ENCODE data around the gene CALHM6.

CALHM6 gene

GRCh38 chr6:116461331-116461931, at the start of gene CALHM6:
Gene CALHM6 (plus strand): TSS chr6:116461375. CDS start chr6:116461930, 555 bp downstream.
- DNase-seq, result no peak

DNA sequence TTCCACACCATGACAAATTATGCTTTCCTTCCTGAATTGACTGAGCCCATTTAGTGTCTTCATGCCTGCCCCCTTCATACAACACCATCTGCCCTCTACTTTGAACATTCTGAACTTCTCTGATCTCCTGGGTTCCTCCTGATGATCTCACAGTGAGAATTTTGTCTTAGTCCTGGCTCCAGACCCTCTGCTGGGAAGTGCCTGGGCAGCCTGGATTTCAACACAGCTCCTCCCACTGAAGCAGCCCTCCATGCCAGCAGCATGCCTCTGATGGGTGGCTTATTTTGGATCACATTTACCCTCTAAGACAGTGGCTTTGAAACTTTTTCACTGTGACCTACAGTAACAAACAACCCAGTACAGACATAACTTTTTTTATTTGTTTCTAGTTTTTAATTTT, 48.9 kb upstream of the CALHM6 start:
- DNase-seq, result no peak

DNA sequence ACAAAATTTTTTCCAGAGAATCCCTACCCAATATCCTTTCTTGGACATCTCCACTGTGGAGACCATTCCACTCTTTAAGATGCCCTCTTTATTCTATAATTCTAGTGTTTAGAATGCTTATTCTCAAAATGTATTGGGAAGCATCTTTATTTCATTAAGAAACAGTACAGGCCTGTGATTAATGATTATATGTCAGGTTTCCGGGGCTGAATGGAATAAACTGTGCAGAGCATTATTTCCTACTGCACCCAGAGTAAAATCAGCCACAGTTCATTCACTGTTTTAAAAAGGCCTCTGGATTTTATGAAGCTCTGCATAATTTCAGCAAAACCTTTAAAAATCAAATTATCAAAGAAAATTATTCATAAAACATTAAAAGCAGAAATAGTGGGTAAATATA, 47.8 kb upstream of the CALHM6 start:
- no peak for DNase-seq

GRCh38 chr6:116417661-116418060, 43.5 kb upstream of the CALHM6 start:
- no peak for DNase-seq

DNA sequence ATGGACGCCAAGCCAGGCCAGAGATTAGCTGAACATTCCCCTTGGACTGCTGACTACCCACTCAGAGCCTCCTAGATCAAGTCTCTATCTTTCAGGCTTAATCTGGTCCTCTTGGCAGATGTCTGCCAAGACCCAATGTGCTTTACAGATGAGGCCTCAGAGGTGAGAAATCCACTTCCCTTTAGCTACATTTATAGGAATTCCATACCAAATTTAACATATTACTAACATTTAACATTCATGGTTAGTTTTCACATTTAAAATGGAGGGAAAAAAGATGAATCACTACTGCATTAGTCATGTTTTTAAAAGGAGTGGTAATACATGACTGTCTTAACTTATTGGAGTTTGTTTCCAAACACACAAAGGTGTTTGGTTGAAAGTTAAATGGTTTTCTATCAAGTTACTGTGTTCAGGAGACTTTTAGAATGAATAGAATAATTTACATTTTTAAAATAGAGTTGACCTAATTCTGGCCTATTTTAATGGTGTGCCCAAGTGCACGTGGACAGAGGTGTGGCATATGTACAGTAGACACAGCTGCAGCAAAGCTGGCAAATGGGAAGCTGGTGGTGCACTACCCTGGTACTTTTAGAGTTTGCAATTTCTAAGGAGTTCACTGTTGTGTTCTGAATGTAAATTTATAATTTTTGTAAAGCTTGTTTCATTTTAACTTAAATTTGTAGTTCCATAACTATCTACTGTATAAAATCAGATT, 41.9 kb upstream of the CALHM6 start:
- DNase-seq, result no peak

DNA sequence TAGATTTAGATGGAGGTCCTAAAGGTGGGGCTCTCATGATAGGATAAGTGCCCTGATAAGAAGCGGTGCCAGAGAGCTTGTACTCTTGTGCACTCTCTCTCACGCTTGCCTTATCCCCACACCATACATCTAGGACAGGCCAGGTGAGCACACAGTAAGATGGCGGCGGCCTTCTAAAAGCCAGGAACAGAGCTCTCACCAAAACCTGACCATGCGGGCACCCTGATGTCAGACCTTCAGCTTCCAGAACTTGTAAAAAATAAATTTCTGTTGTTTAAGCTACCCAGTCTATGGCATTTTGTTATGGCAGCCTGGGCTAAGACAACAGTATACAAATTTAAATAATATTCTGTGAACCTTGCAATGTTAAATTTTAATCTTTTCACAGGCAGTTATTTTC, 40.8 kb upstream of the CALHM6 start:
- no peak for DNase-seq

DNA sequence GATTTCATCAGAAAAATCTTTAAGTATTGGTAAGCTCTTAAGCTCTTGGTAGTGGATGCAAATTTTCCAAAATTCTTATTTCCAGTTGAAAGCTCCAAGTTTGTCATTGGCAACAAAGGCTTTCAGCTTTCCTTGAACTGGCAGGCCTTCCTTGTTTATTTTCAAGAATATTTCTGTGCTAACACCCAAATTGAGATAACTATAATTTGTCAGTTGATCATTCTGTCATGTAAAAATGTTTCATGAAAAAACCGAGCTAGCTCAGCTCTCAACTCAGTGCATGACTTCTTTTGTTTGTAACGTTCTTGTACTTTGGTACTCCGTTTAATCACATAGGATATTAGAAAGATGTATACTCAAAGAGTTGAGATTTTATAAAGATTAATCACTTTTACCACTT, 38.9 kb upstream of the CALHM6 start:
- no peak for DNase-seq

GRCh38 chr6:116424001-116424400, 37.2 kb upstream of the CALHM6 start:
- no peak for DNase-seq

- no peak for DNase-seq
Observed at GRCh38 chr6:116426551-116426950, 34.6 kb upstream of the CALHM6 start.

GRCh38 chr6:116429111-116429510, 32.1 kb upstream of the CALHM6 start:
- no peak for DNase-seq

- DNase-seq, result no peak
Observed at GRCh38 chr6:116430860-116431259, 30.3 kb upstream of the CALHM6 start.

DNA sequence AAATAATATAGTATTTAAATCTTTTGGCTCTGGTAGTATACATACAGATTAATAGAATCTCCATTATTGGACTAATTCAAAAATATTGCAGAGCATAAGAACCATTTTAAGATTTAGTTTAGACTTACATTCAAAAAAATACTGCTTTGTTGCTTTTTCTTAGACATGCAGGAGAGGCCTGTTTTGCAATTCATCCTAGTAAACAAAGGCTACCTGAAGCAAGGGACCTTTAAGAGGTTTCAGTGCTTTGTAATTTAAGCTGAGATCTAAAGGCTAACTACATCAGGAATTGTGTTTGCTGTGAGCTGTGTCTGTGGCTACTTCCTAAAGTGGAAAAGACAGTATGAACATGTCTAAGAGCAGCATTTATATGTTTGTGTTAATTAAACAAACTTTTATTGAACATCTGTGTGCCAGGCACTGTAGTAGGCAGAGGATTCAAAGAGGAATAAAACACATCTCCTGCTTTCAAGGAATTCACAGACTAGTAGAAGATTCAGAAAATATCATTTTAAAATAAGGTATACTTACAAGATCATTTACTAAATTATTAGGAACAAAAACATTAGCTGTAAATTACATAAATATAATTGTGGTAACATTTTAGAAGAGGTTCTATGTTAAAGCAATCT, 29.1 kb upstream of the CALHM6 start:
- no peak for DNase-seq

- no peak for DNase-seq
Observed at GRCh38 chr6:116433206-116433712, 27.9 kb upstream of the CALHM6 start.

DNA sequence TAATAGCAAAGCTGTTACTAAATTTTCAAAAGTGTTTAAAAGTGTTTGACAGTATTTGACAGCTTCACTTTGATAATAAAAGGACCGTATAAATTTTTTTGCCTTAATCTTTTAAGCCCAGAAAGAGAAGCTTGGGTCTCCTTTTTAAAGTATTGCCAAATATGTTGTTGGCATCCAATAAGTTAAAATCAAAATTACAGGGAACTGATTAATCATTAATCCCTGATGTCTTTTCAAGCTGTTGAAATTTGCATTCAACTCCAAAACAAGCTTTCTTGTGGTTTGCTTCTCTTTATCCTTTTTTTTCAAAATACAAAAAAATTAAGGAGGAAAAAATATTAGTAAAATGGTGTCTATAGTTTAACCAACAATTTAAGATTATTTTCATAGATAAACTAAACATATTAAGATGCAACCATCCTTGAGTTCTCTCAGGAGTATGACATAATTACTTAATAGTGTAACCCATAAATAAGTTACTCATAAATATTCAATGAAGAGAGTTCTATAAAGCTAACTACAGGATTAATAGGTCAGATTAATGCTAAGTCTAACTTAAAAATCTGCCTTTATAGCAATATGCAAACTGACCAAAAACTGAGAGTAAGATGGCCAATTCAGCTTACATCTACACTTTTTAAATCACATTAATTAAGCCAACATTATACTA, 27.0 kb upstream of the CALHM6 start:
- no peak for DNase-seq

- no peak for DNase-seq
Observed at GRCh38 chr6:116436586-116436985, 24.6 kb upstream of the CALHM6 start.

- DNase-seq, result no peak
Observed at GRCh38 chr6:116437656-116438055, 23.5 kb upstream of the CALHM6 start.

DNA sequence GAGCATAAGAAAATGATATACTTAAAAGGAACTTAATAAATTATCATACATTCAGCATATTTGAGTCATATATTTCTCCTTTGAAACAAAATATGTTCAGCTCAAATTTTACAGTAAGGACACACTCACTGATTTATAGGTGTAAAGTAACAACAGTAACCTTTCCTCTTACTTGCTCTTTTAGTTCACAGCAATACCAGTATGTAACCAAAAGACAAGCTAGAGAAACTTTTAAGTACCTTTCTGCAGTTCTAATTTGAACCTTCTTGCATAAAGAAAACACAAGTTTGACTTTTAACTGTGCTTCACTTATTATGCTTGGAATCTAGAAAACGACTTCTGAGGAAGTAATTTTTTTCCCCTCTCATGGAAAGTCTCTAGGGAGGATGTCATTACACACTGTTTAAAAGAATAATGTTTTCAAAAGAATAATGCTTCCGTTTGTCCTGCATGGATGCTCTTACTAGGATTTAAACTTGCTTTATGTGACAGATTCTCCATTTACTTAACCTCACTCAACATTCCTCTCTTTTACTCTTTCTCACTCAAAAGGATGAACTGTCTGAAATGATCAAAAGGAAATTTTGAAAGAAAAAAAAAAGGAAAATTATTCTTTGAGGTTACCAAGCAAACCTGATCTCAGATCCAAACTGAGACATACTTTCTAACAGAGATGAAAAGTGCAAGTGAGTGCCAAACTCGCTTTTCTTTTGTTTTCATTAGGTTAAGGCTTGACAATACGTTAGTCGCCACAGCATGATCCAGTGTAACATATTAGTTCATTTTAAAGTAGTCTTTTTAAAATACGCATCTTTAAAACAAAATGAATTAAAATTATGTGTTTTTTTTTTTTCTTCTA, 22.4 kb upstream of the CALHM6 start:
- DNase-seq, result no peak

GRCh38 chr6:116439522-116440051, 21.6 kb upstream of the CALHM6 start:
- DNase-seq, result peak; percentile 2

- DNase-seq, result no peak
Observed at GRCh38 chr6:116443105-116443504, 18.1 kb upstream of the CALHM6 start.

DNA sequence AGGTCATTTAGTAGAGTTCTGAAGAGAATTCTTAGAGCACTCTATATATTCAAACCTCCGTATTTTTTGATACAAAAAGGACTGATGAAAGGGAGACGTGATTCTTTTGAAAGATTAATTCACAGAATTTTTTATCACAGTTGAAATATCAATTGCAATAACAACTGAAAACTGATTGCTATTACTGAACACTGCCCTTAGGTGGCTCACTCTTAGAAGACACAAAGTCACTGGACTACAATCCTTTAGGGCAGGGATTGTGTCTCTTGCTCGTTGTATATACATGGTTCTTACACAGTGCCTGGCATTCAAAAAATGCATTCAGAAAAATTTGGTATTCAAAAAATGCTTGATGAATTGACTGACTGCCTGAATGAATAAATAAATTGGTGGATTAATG, 17.1 kb upstream of the CALHM6 start:
- DNase-seq, result peak; percentile 21

DNA sequence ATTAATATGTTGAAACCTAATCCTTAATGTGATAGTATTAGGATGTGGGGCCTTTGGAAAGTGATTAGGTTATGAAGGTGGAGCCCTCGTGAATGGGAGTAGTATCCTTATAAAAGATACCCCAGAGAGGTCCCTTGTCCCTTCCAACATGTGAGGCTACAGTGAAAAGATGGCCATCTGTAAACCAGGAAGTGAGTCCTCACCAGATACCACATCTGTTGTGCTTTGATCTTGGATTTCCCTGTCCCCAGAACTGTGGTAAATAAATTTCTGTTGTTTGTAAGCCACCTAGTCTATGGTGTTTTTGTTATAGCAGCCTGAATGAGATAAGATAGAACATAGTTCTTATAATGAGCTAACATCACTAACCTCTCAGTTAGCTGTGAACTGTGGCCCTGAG, 16.6 kb upstream of the CALHM6 start:
- no peak for DNase-seq

DNA sequence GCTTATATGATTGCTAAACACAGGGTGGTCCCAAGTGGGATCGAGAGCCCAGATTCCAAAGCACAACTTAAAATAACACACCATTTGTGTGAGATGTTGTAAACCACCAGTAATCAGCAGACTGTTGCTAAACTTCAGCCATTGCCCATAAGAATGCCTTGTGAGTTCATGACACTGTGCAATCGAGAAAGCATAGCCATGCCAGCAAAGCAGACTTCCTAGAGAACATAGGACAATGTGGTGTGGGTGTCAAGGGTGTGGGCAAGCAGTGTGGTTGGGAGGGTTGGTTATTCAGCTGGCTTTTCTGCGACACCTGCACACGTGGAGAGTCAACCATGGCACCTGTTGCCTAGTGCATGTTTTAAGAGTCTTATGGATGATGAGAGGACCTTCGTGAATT, 16.1 kb upstream of the CALHM6 start:
- no peak for DNase-seq

Data from amniotic stem cell (primary cell).